ENCODE results near the gene DGLUCY. TPM values are rescaled to one million over a fixed set of nuclear protein-coding genes. Genes with fewer than 3 reads are reported as not detected.
"Not testable (repeated sequence)": the region's sequence is repeated elsewhere in the genome, so short reads cannot be mapped to it uniquely, and the experiment has no call there.

The DGLUCY gene
- total and polyA plus RNA-seq, 2 of the 8 experiments (the other 6 are each of a cell fraction or from before 2014, with no cell fraction given), result 24.9 to 31.8 TPM

- POLR2A ChIA-PET (ENCODE audit: partially characterized antibody), result interaction anchor here (1.7 kb wide), 1 partner anchor 12 kb away, joined by 5 read pairs; no protein-coding TSS in a partner anchor
- H2BK12ac ChIP-seq (ENCODE audit: low read depth, low read length), result not testable (repeated sequence)
These were observed 131.7 kb downstream of the DGLUCY start for GRCh38 chr14:91245616-91246015.

More at GRCh38 chr14:91245616-91246015, 131.7 kb downstream of the DGLUCY start:
- not testable (repeated sequence) for H3K36me3 ChIP-seq (ENCODE audit: control insufficient read depth in 2 of 4, insufficient read depth in 4 of 4, low read length in 3 of 4); H3K27me3 ChIP-seq (replicated peaks in 1 of 4; ENCODE audit: control insufficient read depth in 3 of 4, extremely low read depth in 1 of 4, insufficient read depth in 3 of 4, low read length in 3 of 4); H3K4me1 ChIP-seq (replicated peaks in 1 of 4; ENCODE audit: control insufficient read depth in 3 of 4, insufficient read depth in 4 of 4, low read length in 3 of 4); H3K4me2 ChIP-seq (ENCODE audit: insufficient read depth in 1 of 2, low read depth in 2 of 2, low read length in 2 of 2); H3K27ac ChIP-seq (ENCODE audit: low read depth, low read length); H4K8ac ChIP-seq (ENCODE audit: extremely low read depth, insufficient read depth, low read length); H2BK120ac ChIP-seq (replicated peaks; ENCODE audit: low read depth, low read length); H3K9ac ChIP-seq (replicated peaks in 1 of 4; ENCODE audit: extremely low read depth in 1 of 4, low read depth in 3 of 4, low read length in 3 of 4); H3K79me1 ChIP-seq (ENCODE audit: low read depth, low read length); DNase-seq (ENCODE audit: low read depth in 1 of 2, low spot score in 2 of 2); H4K5ac ChIP-seq (ENCODE audit: insufficient read length, low read depth, low read length); H3K23me2 ChIP-seq (ENCODE audit: low read depth, low read length); H3K4ac ChIP-seq (replicated peaks; ENCODE audit: insufficient read length, low read depth, low read length); H4K20me1 ChIP-seq (replicated peaks in 1 of 2; ENCODE audit: control insufficient read depth in 1 of 2, insufficient read depth in 2 of 2, low read length in 2 of 2); H2AFZ ChIP-seq (ENCODE audit: low read length); H3K56ac ChIP-seq (replicated peaks; ENCODE audit: insufficient read length, low read depth, low read length); FAIRE-seq; H4K91ac ChIP-seq (replicated peaks; ENCODE audit: insufficient read length, low read length); H2AK5ac ChIP-seq (ENCODE audit: low read depth, low read length); H2BK15ac ChIP-seq (ENCODE audit: low read length); H3K23ac ChIP-seq (ENCODE audit: insufficient read length); H3K14ac ChIP-seq (ENCODE audit: insufficient read length); H2BK20ac ChIP-seq (ENCODE audit: low read length); H3K4me3 ChIP-seq (ENCODE audit: extremely low read depth in 1 of 4, insufficient read depth in 2 of 4, low read depth in 3 of 4, low read length in 4 of 4); H3K18ac ChIP-seq (ENCODE audit: extremely low read depth, low read length); H3K79me2 ChIP-seq (ENCODE audit: control insufficient read depth in 1 of 2, insufficient read depth in 2 of 2, low read length in 2 of 2); H3K9me3 ChIP-seq (ENCODE audit: insufficient read depth in 2 of 2, low read depth in 1 of 2, low read length in 1 of 2)
- CTCF ChIA-PET (ENCODE audit: partially characterized antibody), result interaction anchor here (0.6 to 4.5 kb wide), 4 partner anchors 10 to 171 kb away, joined by 3 to 16 read pairs (median 5); no protein-coding TSS in a partner anchor
- 98% methylated on average over 8 of the region's 8 CpGs; no CpG with 5 or more reads in 1 of the 2 experiments for WGBS, 2 experiments (ENCODE audit: extremely low coverage in 1 of 2, insufficient coverage in 1 of 2, insufficient read length in 1 of 2, insufficient replicate concordance in 2 of 2, low coverage in 1 of 2, low lambda C conversion rate in 2 of 2, missing lambda C conversion rate in 1 of 2)
- H2BK5ac ChIP-seq (ENCODE audit: low read depth, low read length), result peak overlapping the region; percentile 35; the same call in 1 of the 2 replicates
